Epithelial cell of esophagus (primary cell): Measurements from ENCODE around the gene PGRMC2.

Experiments used
- DNase-seq: peaks from one replicate; pipeline ENCODE4 v3.0.0; 2010; ENCODE audit warnings: low read depth
- H3K4me3 ChIP-seq: 2 replicates; pipeline ENCODE4 v1.5.1; 2011; ENCODE audit warnings: mild to moderate bottlenecking, low read length, control low read depth
- CTCF ChIP-seq: IDR thresholded peaks from 2 replicates; pipeline ENCODE4 v1.5.1; 2011; ENCODE audit warnings: low read depth, mild to moderate bottlenecking, low read length, control low read depth, inconsistent platforms; ENCODE audit not compliant: insufficient read depth; ENCODE audit errors: missing control alignments

PGRMC2 gene

GRCh38 chr4:128291096-128291495 lies 3.5 kb upstream of the PGRMC2 start:
- peak; percentile 9 for DNase-seq
- no peak overlapping the region for H3K4me3 ChIP-seq
- no peak for TF ChIP-seq CTCF

- no peak overlapping the region for H3K4me3 ChIP-seq
- DNase-seq = no peak
- TF ChIP-seq CTCF = no peak
Observed at GRCh38 chr4:128290526-128290925, 2.9 kb upstream of the PGRMC2 start.

- no peak for DNase-seq
- TF ChIP-seq CTCF = no peak
- H3K4me3 ChIP-seq = peak overlapping the region; percentile 74
Observed at GRCh38 chr4:128289523-128290158, 2.0 kb upstream of the PGRMC2 start.

- peak; percentile 86 for DNase-seq
Observed at GRCh38 chr4:128288689-128289106, 1.1 kb upstream of the PGRMC2 start.

GRCh38 chr4:128287871-128288688 lies 467 bp upstream of the PGRMC2 start:
- peak; percentile 19 for TF ChIP-seq CTCF
- DNase-seq = peak; percentile 99
- peak overlapping the region; percentile 74 for H3K4me3 ChIP-seq

More at GRCh38 chr4:128288689-128289106, 1.1 kb upstream of the PGRMC2 start:
- H3K4me3 ChIP-seq = peak overlapping the region; percentile 74
- TF ChIP-seq CTCF = no peak

- H3K4me3 ChIP-seq = peak overlapping the region; percentile 74
- no peak for TF ChIP-seq CTCF
- DNase-seq = peak; percentile 69
Observed at GRCh38 chr4:128286474-128287058, 1.0 kb downstream of the PGRMC2 start.
